SU-DHL-6 (cell line): ENCODE results near the gene CACNB2.

ENCODE experiments used
- H2AFZ ChIP-seq: fragments of 200-600 bp; sonication (generic); 2 replicates; pipeline ENCODE4 v1.6.1; 2014; ENCODE audit warnings: low read depth, mild to moderate bottlenecking, moderate library complexity, mixed read lengths, antibody characterized with exemption, low read length; ENCODE audit not compliant: severe bottlenecking
- H3F3A ChIP-seq: fragments of 200-600 bp; shearing (Covaris generic); 2 replicates; pipeline ENCODE4 v1.6.0; 2016; ENCODE audit warnings: antibody characterized with exemption, mild to moderate bottlenecking; ENCODE audit not compliant: insufficient read depth
- H3K27ac ChIP-seq: fragments of 200-600 bp; sonication (generic); 2 replicates; pipeline ENCODE4 v1.5.1; 2016; ENCODE audit warnings: low read depth, mild to moderate bottlenecking, low read length, moderate library complexity, mixed read lengths
- H3K27me3 ChIP-seq: fragments of 200-600 bp; sonication (generic), shearing (Covaris generic); 2 replicates; pipeline ENCODE4 v1.6.0; 2014; ENCODE audit warnings: mild to moderate bottlenecking, low read length
- H3K36me3 ChIP-seq: fragments of 200-600 bp; sonication (generic); 2 replicates; pipeline ENCODE4 v1.6.1; 2014; ENCODE audit warnings: mild to moderate bottlenecking, low read length, mixed read lengths
- H3K4me2 ChIP-seq: fragments of 300-600, 200-600 bp; shearing (Covaris generic), sonication (generic); 2 replicates; pipeline ENCODE4 v1.6.0; 2014; ENCODE audit warnings: low read length, low read depth, mild to moderate bottlenecking; ENCODE audit not compliant: poor library complexity, severe bottlenecking
- H3K4me3 ChIP-seq: fragments of 200-600 bp; sonication (generic); 2 replicates; pipeline ENCODE4 v1.5.1; 2014; ENCODE audit warnings: antibody characterized with exemption, low read length, mild to moderate bottlenecking, mixed read lengths; ENCODE audit not compliant: insufficient read depth, poor library complexity, severe bottlenecking
- H3K79me2 ChIP-seq: fragments of 200-600 bp; sonication (generic); 2 replicates; pipeline ENCODE4 v1.6.1; 2014; ENCODE audit warnings: mild to moderate bottlenecking, low read length, moderate library complexity; ENCODE audit not compliant: insufficient read depth
- H3K9ac ChIP-seq: fragments of 200-600 bp; sonication (generic); 2 replicates; pipeline ENCODE4 v1.7.0; 2014; ENCODE audit warnings: mild to moderate bottlenecking, low read length
- H3K9me2 ChIP-seq: fragments of 200-600 bp; sonication (generic); replicated peaks from 2 replicates; pipeline ENCODE4 v1.6.1; 2014; ENCODE audit warnings: low read length; ENCODE audit not compliant: insufficient read depth
- H3K9me3 ChIP-seq: fragments of 200-600 bp; sonication (generic); 2 replicates; pipeline ENCODE4 v1.6.1; 2014; ENCODE audit warnings: low read length, mixed read lengths; ENCODE audit not compliant: insufficient read depth
- H4K20me1 ChIP-seq: fragments of 200-600 bp; sonication (generic); 2 replicates; pipeline ENCODE4 v1.6.1; 2014; ENCODE audit warnings: low read depth, mild to moderate bottlenecking, antibody characterized with exemption, low read length, moderate library complexity, mixed read lengths
- CTCF ChIP-seq: fragments of 200-600 bp; sonication (generic); IDR thresholded peaks from one replicate; pipeline ENCODE4 v1.5.1; 2017; ENCODE audit warnings: antibody characterized with exemption, mild to moderate bottlenecking, low read length, moderate library complexity; ENCODE audit not compliant: insufficient read depth, poor library complexity, severe bottlenecking
- EZH2phosphoT487 ChIP-seq: fragments of 200-600 bp; sonication (generic), shearing (Covaris generic); conservative IDR thresholded peaks from 2 replicates; pipeline ENCODE4 v1.6.1; 2018; ENCODE audit warnings: mild to moderate bottlenecking, antibody characterized with exemption, low read length, moderate library complexity, mixed read lengths

The CACNB2 gene

GRCh38 chr10:18400201-18400905 is 260.1 kb downstream of the CACNB2 start:
- no peak overlapping the region for H3K4me2 ChIP-seq
- no peak overlapping the region for H3K4me3 ChIP-seq
- H3K9me2 ChIP-seq, result no peaks in the 10 kb centered on the region
- H3K79me2 ChIP-seq, result no peaks in the 10 kb centered on the region
- no peaks in the 10 kb centered on the region for H3K27me3 ChIP-seq
- no peaks in the 10 kb centered on the region for H3K36me3 ChIP-seq
- H3K9ac ChIP-seq, result no peak overlapping the region
- no peak overlapping the region for H2AFZ ChIP-seq
- no peaks in the 10 kb centered on the region for H3F3A ChIP-seq
- no peaks in the 10 kb centered on the region for H3K9me3 ChIP-seq
- no peak for TF ChIP-seq CTCF
- TF ChIP-seq EZH2phosphoT487, result no peak
- H3K27ac ChIP-seq, result no peak overlapping the region
- H4K20me1 ChIP-seq, result no peaks in the 10 kb centered on the region

GRCh38 chr10:18400906-18401245 is 260.7 kb downstream of the CACNB2 start:
- Histone ChIP-seq H2AFZ (no peak overlapping the region), H3K79me2 (no peaks in the 10 kb centered on the region), H3K9ac (no peak overlapping the region), H3K4me3 (no peak overlapping the region), H3F3A (no peaks in the 10 kb centered on the region), H3K27me3 (no peaks in the 10 kb centered on the region), H4K20me1 (no peaks in the 10 kb centered on the region), H3K9me2 (no peaks in the 10 kb centered on the region), H3K36me3 (no peaks in the 10 kb centered on the region), H3K9me3 (no peaks in the 10 kb centered on the region), H3K4me2 (no peak overlapping the region), H3K27ac (no peak overlapping the region)
- TF ChIP-seq EZH2phosphoT487, result no peak
- no peak for TF ChIP-seq CTCF

- Histone ChIP-seq H3K27ac (no peak overlapping the region), H2AFZ (no peak overlapping the region), H3K36me3 (no peaks in the 10 kb centered on the region), H3K4me3 (no peak overlapping the region), H3K9me3 (no peaks in the 10 kb centered on the region), H3K4me2 (no peak overlapping the region), H3K9ac (no peak overlapping the region), H3K79me2 (no peaks in the 10 kb centered on the region), H3K27me3 (no peaks in the 10 kb centered on the region), H4K20me1 (no peaks in the 10 kb centered on the region), H3F3A (no peaks in the 10 kb centered on the region), H3K9me2 (no peaks in the 10 kb centered on the region)
- no peak for TF ChIP-seq EZH2phosphoT487
- no peak for TF ChIP-seq CTCF
These were observed 261.4 kb downstream of the CACNB2 start for GRCh38 chr10:18401416-18402195.
